GM21381 (cell line): ENCODE results near the gene SIK1.
"Not testable (repeated sequence)": the region's sequence is repeated elsewhere in the genome, so short reads cannot be mapped to it uniquely, and the experiment has no call there.

ENCODE experiments used
- ATAC-seq: cut with Tn5 transposase; IDR thresholded peaks from one replicate; pipeline ENCODE4 v1.9.1; 2021; ENCODE audit warnings: mild to moderate bottlenecking, moderate library complexity; ENCODE audit not compliant: unreplicated experiment

Gene SIK1

GRCh38 chr21:43426404-43427241 is at the start of gene SIK1:
Gene SIK1 (minus strand): TSS chr21:43427131. CDS start chr21:43426178, 953 bp downstream.
- not testable (repeated sequence) for ATAC-seq

DNA sequence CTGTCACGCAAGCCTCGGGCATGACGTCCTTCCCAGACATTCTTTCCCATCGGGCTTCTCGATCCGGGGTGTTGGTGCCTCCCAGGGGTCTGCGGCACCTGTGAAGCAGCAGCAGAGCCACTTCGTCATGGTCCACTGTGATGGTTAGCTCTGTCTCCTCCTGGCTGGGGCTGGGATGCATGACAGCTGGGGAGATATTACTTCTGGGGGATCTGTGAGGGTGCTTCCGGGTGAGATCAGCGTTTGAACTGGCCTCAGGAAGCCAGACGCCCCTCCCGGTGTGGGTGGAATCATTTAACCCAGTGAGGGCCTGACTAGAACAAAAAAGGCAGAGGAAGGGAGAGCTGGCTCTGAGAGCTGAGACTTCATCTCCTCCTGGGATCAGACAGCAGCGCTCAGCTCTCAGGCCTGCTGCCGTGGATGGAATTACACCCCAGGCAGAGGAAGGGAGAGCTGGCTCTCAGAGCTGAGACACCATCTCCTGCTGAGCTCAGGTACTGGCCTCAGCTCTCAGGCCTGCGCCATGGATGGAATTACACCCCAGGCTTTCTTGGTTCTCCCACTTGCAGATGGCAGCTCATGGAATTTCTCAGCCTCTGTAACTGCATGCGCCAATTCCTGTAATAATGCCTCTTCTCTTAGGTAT is 44.8 kb upstream of the SIK1 start:
- not testable (repeated sequence) for ATAC-seq

DNA sequence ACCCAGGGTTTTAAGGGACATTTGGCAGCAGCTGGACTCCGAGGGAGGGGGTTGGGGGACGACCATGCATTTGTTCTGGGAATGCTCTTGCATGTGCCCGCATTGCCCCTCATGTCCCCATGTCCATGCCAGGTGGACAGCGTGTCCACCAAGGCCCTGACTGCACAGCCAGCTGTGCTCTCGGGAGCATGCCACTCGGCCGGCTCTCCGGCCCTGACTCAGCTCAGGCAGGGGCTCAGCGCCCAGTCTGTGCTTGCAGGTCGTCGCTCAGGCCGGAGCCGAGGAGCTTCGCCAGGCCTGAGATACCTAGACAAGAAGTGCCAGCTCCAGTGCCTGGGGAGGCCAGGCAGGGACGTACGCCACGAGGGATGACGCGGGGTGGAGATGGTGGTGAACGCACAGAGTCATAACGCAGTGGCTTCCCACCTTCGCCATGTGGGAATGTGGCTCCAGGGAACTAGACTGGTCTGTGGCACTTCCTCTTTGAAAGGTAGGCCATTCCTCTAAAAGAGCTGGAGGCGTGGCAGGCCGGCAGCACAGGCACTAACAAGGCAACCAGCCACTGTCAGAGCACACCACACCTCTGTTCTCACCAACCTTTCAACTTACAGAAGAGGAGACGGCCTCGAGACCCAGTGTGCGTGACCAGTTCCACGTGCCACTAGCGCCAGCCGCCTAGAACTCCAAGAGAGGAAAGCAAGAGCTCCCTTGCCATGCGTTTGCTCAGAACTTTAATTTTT is 43.0 kb upstream of the SIK1 start:
- ATAC-seq, result not testable (repeated sequence)

DNA sequence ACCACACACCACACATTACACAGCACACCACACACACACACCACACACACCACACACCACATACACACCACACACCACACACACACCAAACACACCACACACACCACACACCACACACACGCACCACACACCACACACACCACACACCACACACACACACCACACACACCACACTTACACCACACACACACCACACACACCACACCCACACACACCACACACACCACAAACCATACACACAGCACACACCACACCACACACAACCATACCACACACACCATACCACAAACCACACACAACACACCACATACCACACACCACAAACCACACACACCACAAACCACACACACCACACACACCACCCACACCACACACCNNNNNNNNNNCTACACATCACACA is 40.9 kb upstream of the SIK1 start:
- ATAC-seq, result no peak

- not testable (repeated sequence) for ATAC-seq
Observed at GRCh38 chr21:43465159-43465558, 38.2 kb upstream of the SIK1 start.

DNA sequence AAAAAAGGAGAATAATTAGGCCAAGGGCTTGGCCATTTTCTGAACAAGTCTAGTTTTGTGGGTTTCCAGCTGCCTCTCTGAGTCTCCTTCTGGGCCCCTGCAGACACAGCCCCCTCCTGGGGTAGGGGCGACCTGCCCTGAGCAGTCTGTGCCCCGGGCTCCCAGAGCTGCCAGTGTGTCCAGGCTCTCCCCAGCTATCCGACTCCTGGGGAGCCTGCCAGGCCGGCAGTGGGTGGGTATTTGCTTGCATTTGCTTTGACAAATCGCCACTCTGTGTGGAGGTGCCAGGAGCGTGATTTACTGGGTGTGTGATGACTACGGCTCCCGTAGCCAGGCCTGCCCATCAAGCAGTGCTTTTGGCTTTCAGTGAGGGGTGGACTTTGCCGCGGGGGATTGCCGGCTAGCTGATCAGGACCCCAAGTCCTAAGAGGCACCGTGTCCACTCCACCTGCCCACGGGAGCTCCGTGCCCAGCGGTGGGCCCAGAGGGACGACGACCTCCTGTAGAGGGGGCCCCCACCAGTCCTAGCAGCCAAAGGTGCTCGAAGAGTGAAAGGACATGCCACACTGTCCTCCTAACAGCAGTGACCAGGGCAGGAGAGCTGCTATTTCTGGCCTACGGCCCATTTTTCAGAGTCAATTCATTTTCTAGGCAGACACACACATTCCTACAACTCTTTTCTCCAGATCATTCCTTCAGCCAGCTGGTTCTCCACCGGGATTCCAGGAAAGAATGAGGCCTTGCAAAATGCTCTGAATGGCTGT is 36.7 kb upstream of the SIK1 start:
- ATAC-seq, result not testable (repeated sequence)

DNA sequence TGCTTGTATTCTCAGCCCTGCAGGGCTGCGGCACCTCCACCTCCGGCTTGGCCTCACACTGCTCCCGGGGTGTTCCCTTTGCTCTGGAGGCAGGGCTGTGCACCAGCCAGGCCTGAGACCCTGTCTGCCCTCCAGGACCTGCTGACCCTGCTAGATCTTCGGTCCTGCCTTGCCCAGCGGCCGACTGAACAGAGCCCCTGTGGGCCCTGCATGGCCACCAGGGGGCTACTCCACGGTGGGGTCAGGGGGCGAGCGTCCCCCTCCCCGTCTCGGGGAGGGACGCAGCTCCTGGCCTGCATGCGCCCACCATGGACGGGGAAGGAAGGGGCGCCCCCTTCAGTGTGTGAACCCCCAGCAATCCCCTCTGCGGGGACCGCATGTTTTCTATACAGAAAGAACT is 36.0 kb upstream of the SIK1 start:
- ATAC-seq, result not testable (repeated sequence)

- ATAC-seq, result not testable (repeated sequence)
Observed at GRCh38 chr21:43460475-43460874, 33.5 kb upstream of the SIK1 start.

- not testable (repeated sequence) for ATAC-seq
Observed at GRCh38 chr21:43458995-43459394, 32.1 kb upstream of the SIK1 start.

DNA sequence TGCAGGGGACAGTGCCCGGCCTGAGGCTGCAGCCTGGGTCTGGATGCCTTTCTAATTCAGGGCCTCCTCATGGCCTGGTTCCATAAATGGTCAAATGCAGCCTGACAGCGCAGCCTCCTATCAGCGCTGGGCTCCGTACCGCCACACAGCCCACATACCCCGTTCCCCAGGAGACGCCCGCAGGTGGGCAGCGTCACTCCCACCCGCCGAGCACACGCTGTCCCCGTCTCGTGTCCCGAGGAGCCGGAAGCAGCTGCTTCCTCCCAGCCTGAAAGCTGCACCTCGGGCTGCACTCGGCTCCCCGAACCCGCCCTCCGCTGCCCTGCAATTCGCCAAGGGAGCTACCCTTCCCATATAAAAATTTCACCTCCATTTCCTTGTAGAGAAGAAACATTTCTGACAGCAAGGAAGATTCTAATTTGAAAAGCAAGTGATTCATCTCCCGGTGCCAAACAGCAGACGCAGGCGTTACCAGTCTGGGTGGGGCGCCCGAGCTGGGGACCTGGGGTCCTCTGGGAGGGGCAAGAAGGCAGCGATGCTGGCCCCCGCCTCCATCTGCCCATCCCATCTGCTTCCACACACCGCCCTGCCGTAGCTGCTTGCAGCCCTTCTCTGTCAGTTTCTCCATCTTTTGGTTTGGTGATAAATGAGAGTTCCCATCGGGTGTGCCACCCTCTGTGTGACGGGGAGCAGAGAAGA is 29.8 kb upstream of the SIK1 start:
- ATAC-seq, result not testable (repeated sequence)

DNA sequence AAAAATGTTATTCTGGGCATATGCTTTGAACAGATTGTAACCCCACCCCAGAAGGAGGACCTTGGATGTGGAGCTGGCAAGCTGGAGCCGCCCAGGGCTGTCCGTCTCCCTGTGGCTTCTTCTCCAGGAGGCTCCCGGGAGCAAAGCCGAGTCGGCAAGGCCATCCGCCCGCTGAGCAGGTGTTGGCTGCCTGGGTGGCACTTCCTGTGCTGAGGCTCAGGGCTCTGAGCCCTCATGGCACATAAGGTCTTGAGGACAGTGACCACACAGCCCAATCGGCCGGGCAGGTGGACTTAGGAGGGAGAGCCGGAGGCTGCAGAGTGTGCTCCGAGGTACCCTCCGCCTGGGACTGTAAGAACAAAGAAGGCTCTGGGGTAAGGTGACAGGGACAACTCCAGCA is 28.8 kb upstream of the SIK1 start:
- ATAC-seq, result not testable (repeated sequence)

DNA sequence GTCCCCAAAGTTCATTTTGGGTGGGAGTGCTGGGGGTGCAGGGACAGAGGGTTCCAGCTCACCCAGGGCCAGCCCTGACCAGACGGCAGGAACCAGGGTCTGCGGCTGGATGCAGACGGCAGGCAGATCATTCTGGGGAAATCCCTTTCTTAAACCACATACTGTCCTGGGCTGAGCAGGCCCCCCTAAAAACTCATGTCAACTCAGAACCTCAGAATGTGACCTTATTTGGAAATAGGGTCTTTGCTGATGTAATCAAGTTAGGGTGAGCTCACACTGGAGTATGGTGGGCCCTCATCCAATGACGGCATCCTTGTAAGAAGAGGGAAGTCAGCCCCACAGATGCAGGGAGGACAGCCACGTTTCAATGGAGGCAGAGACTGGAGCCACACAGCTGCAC is 27.2 kb upstream of the SIK1 start:
- not testable (repeated sequence) for ATAC-seq

DNA sequence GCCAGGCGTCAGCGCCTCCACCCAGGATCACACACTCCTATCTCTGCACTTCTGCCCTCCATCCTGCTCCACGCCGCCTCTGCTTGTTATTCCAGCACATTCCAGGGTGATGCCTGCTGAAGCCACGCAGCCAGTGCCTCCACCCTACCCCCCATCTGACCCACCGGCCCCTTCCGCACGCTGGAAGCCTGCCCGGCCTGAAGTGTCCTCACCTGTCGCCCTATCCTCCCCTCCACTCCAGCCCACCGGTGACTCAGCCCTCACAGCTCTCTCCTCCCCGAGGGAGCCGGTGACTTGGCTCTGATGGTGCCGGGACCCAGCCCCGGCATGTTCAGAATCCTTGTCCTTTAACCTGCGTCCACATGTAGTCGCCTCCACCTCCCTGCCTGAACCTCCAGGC is 24.9 kb upstream of the SIK1 start:
- ATAC-seq, result not testable (repeated sequence)

GRCh38 chr21:43450287-43450686 is 23.4 kb upstream of the SIK1 start:
- ATAC-seq, result not testable (repeated sequence)

GRCh38 chr21:43447353-43447977 is 20.5 kb upstream of the SIK1 start:
- not testable (repeated sequence) for ATAC-seq

DNA sequence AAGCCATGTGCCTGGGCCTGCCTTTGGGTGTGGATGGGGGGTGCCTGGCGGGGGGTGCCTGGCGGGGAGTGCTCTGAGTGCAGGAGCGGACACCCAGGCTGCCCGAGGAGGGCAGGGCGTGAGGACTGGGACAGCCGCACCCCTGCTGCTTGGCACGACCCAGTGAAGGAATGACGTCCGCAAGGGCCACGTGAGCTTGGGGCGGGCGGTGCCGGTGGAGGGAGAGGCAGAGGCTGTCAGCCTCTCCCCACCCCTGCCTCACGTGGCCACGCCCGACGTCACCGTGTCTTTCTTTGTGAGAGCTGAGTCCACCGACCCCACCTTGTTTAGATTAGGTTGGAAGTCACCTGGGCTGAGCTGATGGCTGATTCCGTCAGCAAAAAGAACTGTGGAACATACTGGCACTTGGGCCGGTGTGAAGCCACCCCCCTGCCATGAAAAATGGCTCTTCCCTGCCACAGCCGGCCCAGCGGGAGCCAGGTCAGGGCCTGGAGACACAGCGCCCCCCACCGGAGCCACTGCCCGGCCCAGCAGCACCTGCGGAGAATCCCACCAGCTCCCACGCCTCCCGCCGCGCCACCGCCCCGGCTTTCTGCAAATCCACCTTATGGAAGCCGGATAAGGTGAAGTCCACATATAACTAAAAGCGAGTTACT is 19.5 kb upstream of the SIK1 start:
- not testable (repeated sequence) for ATAC-seq

- not testable (repeated sequence) for ATAC-seq
Observed at GRCh38 chr21:43444524-43444923, 17.6 kb upstream of the SIK1 start.

DNA sequence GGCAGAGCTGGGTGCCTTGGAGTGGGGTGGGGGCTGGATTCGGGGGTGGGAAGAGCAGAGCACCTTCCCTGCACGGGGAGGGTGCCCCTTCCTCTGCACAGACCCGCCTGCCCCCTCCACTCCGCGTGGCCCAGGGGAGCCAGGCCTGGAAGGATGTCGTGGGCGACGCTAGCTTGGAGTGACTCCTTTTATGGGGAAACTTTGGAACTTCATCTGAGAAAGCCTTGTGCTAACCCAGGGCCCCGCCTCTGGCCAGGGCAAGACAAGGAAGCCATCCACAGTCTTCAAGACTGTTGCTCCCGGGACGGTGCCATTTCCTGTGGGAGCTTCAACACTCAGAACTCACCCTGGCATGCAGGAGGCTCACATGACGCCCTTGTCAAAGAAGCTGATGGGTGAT is 15.6 kb upstream of the SIK1 start:
- ATAC-seq, result not testable (repeated sequence)
